Neural progenitor cell (in vitro differentiated cells): ENCODE results near the gene COPA.

Experiments
- CTCF ChIP-seq: fragments of 200-600 bp; sonication (generic); IDR thresholded peaks from 2 replicates; pipeline ENCODE4 v1.5.1; 2017; ENCODE audit warnings: antibody characterized with exemption, mild to moderate bottlenecking
- EZH2 ChIP-seq: fragments of 200-600 bp; sonication (generic); IDR thresholded peaks from 2 replicates; pipeline ENCODE4 v1.6.1; 2017; ENCODE audit warnings: antibody characterized with exemption, mild to moderate bottlenecking, moderate library complexity
- EZH2phosphoT487 ChIP-seq: fragments of 200-600 bp; sonication (generic); IDR thresholded peaks from 2 replicates; pipeline ENCODE4 v1.6.1; 2017; ENCODE audit warnings: antibody characterized with exemption

- TF ChIP-seq CTCF, result no peak
- no peak for TF ChIP-seq EZH2
- TF ChIP-seq EZH2phosphoT487, result no peak
Observed at GRCh38 chr1:160261893-160262794, 80.9 kb downstream of the COPA start, which contains the start of gene DCAF8.
